Measurements from ENCODE around the gene DDX56. TPM values are rescaled to one million over a fixed set of nuclear protein-coding genes. Genes with fewer than 3 reads are reported as not detected.
A peak's percentile ranks its signal among the peaks of the same experiment; 100 is the strongest.

DDX56 gene
- total and polyA plus RNA-seq, 2 of the 13 experiments (the other 11 are each of a cell fraction or from before 2014, with no cell fraction given): 82.6 to 120 TPM

DNA sequence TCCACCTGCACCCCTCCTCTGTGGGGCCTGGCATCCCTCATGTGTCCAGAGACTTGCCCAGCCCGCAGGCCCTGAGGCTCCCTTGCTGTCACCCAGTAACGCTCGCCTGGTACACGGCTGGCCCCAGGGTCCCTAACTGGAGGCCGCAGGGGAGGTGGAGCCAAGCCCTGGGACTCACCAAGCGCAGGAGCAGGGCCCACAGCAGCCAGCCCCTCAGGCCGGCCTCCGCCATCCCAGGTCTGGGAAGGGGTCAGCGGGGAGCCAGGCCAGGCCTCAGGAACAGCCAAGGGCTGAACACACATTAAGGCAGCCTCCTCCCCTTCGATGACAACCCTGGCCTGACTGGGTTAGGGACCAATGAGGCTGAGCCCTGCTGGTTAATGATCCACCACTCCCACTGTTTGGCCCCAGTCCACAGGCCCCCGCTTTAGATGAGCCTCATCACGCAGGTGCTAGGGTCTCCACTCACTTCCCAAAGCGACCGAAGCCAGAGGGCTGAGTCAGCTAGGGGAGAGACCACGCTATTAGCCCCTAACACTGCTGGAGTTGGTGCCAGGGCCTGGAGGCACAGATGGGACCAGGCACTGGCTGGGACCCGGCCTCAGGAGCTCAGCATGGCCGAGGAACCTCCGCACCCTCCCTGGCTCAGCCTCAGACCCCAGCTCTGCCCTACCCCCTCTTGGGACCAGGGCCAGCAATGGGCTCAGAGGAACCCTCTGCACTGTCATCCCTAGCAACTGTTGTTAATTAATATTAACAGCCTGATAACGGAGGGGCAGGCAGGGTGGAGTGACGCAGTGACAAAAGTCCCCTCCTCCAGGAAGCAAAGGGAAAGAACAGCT, 32.5 kb downstream of the DDX56 start, which contains the start of gene NPC1L1 (continued):
- TF ChIP-seq, protein P1, sequence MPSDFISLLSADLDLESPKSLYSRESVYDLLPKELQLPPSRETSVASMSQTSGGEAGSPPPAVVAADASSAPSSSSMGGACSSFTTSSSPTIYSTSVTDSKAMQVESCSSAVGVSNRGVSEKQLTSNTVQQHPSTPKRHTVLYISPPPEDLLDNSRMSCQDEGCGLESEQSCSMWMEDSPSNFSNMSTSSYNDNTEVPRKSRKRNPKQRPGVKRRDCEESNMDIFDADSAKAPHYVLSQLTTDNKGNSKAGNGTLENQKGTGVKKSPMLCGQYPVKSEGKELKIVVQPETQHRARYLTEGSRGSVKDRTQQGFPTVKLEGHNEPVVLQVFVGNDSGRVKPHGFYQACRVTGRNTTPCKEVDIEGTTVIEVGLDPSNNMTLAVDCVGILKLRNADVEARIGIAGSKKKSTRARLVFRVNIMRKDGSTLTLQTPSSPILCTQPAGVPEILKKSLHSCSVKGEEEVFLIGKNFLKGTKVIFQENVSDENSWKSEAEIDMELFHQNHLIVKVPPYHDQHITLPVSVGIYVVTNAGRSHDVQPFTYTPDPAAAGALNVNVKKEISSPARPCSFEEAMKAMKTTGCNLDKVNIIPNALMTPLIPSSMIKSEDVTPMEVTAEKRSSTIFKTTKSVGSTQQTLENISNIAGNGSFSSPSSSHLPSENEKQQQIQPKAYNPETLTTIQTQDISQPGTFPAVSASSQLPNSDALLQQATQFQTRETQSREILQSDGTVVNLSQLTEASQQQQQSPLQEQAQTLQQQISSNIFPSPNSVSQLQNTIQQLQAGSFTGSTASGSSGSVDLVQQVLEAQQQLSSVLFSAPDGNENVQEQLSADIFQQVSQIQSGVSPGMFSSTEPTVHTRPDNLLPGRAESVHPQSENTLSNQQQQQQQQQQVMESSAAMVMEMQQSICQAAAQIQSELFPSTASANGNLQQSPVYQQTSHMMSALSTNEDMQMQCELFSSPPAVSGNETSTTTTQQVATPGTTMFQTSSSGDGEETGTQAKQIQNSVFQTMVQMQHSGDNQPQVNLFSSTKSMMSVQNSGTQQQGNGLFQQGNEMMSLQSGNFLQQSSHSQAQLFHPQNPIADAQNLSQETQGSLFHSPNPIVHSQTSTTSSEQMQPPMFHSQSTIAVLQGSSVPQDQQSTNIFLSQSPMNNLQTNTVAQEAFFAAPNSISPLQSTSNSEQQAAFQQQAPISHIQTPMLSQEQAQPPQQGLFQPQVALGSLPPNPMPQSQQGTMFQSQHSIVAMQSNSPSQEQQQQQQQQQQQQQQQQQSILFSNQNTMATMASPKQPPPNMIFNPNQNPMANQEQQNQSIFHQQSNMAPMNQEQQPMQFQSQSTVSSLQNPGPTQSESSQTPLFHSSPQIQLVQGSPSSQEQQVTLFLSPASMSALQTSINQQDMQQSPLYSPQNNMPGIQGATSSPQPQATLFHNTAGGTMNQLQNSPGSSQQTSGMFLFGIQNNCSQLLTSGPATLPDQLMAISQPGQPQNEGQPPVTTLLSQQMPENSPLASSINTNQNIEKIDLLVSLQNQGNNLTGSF (CRISPR knock-in tag; IDR thresholded peaks at IDR 0.05): 0 out of 2 replicates have a peak, but pooled peaks have one; percentile 74
- TF ChIP-seq, protein P2, sequence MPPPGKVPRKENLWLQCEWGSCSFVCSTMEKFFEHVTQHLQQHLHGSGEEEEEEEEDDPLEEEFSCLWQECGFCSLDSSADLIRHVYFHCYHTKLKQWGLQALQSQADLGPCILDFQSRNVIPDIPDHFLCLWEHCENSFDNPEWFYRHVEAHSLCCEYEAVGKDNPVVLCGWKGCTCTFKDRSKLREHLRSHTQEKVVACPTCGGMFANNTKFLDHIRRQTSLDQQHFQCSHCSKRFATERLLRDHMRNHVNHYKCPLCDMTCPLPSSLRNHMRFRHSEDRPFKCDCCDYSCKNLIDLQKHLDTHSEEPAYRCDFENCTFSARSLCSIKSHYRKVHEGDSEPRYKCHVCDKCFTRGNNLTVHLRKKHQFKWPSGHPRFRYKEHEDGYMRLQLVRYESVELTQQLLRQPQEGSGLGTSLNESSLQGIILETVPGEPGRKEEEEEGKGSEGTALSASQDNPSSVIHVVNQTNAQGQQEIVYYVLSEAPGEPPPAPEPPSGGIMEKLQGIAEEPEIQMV (CRISPR knock-in tag; IDR thresholded peaks at IDR 0.05; ENCODE audit: low read depth): peak; percentile 73
- no peak for TF ChIP-seq SP140L (CRISPR knock-in tag; IDR thresholded peaks at IDR 0.05; ENCODE audit: borderline replicate concordance)
- TF ChIP-seq ZNF343 (CRISPR knock-in tag; IDR thresholded peaks at IDR 0.05): peak; percentile 76; the same call in 1 of the 2 replicates
- TF ChIP-seq AGO1 (IDR thresholded peaks at IDR 0.05; ENCODE audit: low read depth, low read length, poor library complexity, severe bottlenecking): no peak
- TF ChIP-seq CTCF (CRISPR knock-in tag; IDR thresholded peaks at IDR 0.05): peak; percentile 16; the same call in 1 of the 2 replicates
- 0 out of 2 replicates have a peak, but pooled peaks have one; percentile 81 for TF ChIP-seq RFXANK (CRISPR knock-in tag; IDR thresholded peaks at IDR 0.05)
- TF ChIP-seq KDM3A (CRISPR knock-in tag; IDR thresholded peaks at IDR 0.05; ENCODE audit: low read depth): no peak
- no peak; the same call in 1 of the 2 replicates for TF ChIP-seq ZNF34 (CRISPR knock-in tag; IDR thresholded peaks at IDR 0.05; ENCODE audit: borderline replicate concordance)
- TF ChIP-seq, protein P3, sequence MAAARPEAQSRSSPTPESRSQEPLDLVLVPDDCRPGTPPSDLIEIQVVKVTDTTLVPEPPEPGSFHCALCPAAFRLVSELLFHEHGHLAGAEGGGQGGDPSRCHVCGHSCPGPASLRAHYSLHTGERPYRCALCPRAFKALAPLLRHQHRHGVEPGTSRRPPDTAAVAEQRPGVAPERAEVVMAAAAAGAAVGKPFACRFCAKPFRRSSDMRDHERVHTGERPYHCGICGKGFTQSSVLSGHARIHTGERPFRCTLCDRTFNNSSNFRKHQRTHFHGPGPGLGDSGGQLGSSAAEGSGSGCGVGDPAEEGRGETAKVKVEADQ (CRISPR knock-in tag; IDR thresholded peaks at IDR 0.05; ENCODE audit: borderline replicate concordance): peak; percentile 58; the same call in 1 of the 2 replicates
- TF ChIP-seq ZNF431 (CRISPR knock-in tag; IDR thresholded peaks at IDR 0.05; ENCODE audit: borderline replicate concordance, low read depth): peak; percentile 81; the same call in 1 of the 2 replicates
- no peak; the same call in 1 of the 2 replicates for TF ChIP-seq ZNF451 (CRISPR knock-in tag; IDR thresholded peaks at IDR 0.05)
- TF ChIP-seq HMGXB4 (CRISPR knock-in tag; IDR thresholded peaks at IDR 0.05; ENCODE audit: borderline replicate concordance in 1 of 2, low read depth in 1 of 2): peak; percentile 57 to 66; a peak in 3 of 4 replicates
- peak; percentile 81; the same call in 1 of the 2 replicates for TF ChIP-seq ZNF558 (CRISPR knock-in tag; IDR thresholded peaks at IDR 0.05; ENCODE audit: borderline replicate concordance)

All from HepG2 (cell line).